ENCODE data around the gene CEACAM6. TPM values are rescaled to one million over a fixed set of nuclear protein-coding genes. Genes with fewer than 3 reads are reported as not detected.

CEACAM6 gene
- total and polyA plus RNA-seq, 9 of the 15 experiments (the other 6 are each of a cell fraction or from before 2014, with no cell fraction given), result 0.24 TPM; not detected in 8

DNA sequence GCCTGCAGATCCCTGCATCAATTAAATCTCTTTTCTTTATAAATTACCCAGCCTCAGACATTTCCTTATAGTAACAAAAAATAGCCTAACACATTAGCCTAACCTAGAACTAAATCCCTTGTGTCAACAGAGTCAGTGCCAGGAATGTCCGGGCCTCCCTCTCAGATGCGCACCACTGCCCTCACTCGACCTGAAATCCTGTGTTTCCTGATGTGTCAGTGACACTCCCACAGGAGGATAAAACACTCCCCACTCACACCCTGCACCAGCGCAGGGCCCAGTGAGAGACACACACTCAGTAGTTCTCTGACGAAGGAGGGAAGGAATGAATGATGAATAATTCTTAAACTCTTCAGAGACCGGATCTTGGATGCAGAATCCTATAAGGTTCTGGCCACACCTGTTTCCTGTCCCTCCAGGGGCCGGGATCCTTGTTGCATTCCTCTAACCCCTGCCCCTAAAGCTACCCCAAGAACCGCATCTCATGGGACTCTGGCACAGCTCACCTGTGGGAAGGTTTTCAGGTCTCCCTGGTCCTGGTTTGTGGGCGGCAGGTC lies 44.2 kb downstream of the CEACAM6 start (continued):
- TF ChIP-seq SIX5 (IDR thresholded peaks at IDR 0.05; ENCODE audit: borderline replicate concordance in 1 of 2, insufficient read depth in 1 of 2, low read depth in 1 of 2, low read length in 2 of 2) (no peak), TEAD4 (IDR thresholded peaks at IDR 0.05; ENCODE audit: low read length) (no peak), TEAD4 (CRISPR knock-in tag; IDR thresholded peaks at IDR 0.05; ENCODE audit: borderline replicate concordance) (no peak), DACH1 (IDR thresholded peaks at IDR 0.05; ENCODE audit: partially characterized antibody) (no peak), CBX1 (IDR thresholded peaks at IDR 0.05; ENCODE audit: low read depth) (no peak), ADNP (tag; IDR thresholded peaks at IDR 0.05) (no peak), L3MBTL2 (IDR thresholded peaks at IDR 0.05) (no peak), HOXB6 (CRISPR knock-in tag; IDR thresholded peaks at IDR 0.05; ENCODE audit: borderline replicate concordance) (no peak), BHLHE40 (IDR thresholded peaks at IDR 0.05; ENCODE audit: low read length) (no peak), MYC (IDR thresholded peaks at IDR 0.05; ENCODE audit: low read depth, low read length) (no peak), MYC (CRISPR knock-in tag; IDR thresholded peaks at IDR 0.05; ENCODE audit: borderline replicate concordance, low read depth) (no peak)

DNA sequence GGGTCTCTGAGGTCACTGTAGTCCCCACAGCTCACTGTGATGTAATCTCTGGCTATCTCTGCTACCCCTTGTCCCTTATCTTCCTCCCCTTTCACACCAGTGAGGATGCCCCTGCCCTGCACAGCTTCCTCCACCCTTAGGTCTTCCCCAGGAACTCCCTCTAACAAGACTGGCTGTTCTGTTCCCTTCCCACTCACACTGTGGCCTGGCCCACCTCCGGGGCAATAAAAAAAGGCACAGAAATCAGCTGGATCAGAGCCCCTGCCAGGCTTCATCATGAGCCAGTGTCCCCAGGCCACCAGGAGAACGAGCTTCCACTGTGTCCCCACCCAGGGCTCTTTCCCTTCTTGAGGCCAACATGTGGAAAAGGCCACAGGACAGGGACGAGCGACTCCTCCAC lies 45.7 kb downstream of the CEACAM6 start:
- no peaks in the 10 kb centered on the region for H3K4me1 ChIP-seq (replicated peaks in 1 of 2; ENCODE audit: control insufficient read depth in 2 of 2, insufficient read depth in 2 of 2, low read length in 2 of 2)
- CTCF ChIA-PET (ENCODE audit: low intra/inter-chr PET ratio), result no interaction called here
- no peaks in the 10 kb centered on the region for H3K9me1 ChIP-seq (ENCODE audit: control insufficient read depth, insufficient read depth, low read length)
- TF ChIP-seq RFX7 (CRISPR knock-in tag; IDR thresholded peaks at IDR 0.05) (no peak), ZNF778 (CRISPR knock-in tag; IDR thresholded peaks at IDR 0.05) (no peak), HOXB6 (CRISPR knock-in tag; IDR thresholded peaks at IDR 0.05; ENCODE audit: borderline replicate concordance) (no peak)

More for the DNA sequence above, 45.7 kb downstream of the CEACAM6 start:
- Histone ChIP-seq H3K4me3 (no peak overlapping the region), H3K27me3 (ENCODE audit: control insufficient read depth in 2 of 2, insufficient read depth in 2 of 2, low read length in 2 of 2) (peaks cover 7 to 33% of the 10 kb centered on the region in 2 experiments), H3K27ac (ENCODE audit: extremely low read depth, low read depth, low read length) (no peak overlapping the region), H3K79me2 (ENCODE audit: control insufficient read depth, insufficient read depth, low read length) (no peaks in the 10 kb centered on the region), H2AFZ (ENCODE audit: low read depth, low read length) (no peak overlapping the region), H3K9ac (ENCODE audit: insufficient read depth in 1 of 2, low read depth in 2 of 2, low read length in 2 of 2) (no peak overlapping the region), H4K20me1 (replicated peaks; ENCODE audit: control insufficient read depth, insufficient read depth, low read length) (no peaks in the 10 kb centered on the region), H3K9me3 (replicated peaks; ENCODE audit: control insufficient read depth, insufficient read depth, low read depth, low read length) (no peaks in the 10 kb centered on the region), H3K36me3 (ENCODE audit: control insufficient read depth, insufficient read depth, low read length) (no peaks in the 10 kb centered on the region), H3K4me2 (ENCODE audit: insufficient read depth, low read length) (no peak overlapping the region)
- intact Hi-C loops (cut with micrococcal nuclease), result no loop called here
- in situ Hi-C loops (cut with MboI), result no loop called here
- DNase-seq (ENCODE audit: extremely low read depth in 1 of 4, low spot score in 3 of 4), result no peak
- no peak for ATAC-seq
- POLR2A ChIA-PET, result no interaction called here
- FAIRE-seq, result no peak
- BruUV-seq (replicated peaks), result no TSS peak
- WGBS (ENCODE audit: insufficient coverage, low coverage, missing lambda C conversion rate), result 0% methylated on average over 4 of the region's 4 CpGs
